HUES64 (cell line): ENCODE measurements around the gene SF3B3.

Experiments
- H3K27ac ChIP-seq: 2 replicates; pipeline ENCODE4 v1.7.0; 2013; ENCODE audit warnings: low read depth, low read length, inconsistent platforms
- H3K27me3 ChIP-seq: 2 replicates; pipeline ENCODE4 v1.6.1; 2013; ENCODE audit warnings: mild to moderate bottlenecking, low read length; ENCODE audit not compliant: insufficient read depth
- H3K36me3 ChIP-seq: 2 replicates; pipeline ENCODE4 v1.6.1; 2013; ENCODE audit warnings: mild to moderate bottlenecking, low read length; ENCODE audit not compliant: insufficient read depth
- H3K4me1 ChIP-seq: 2 replicates; pipeline ENCODE4 v1.6.1; 2013; ENCODE audit warnings: mild to moderate bottlenecking, low read length, moderate library complexity; ENCODE audit not compliant: insufficient read depth
- H3K4me3 ChIP-seq: 2 replicates; pipeline ENCODE4 v1.5.1; 2013; ENCODE audit warnings: mild to moderate bottlenecking, low read length, moderate library complexity
- H3K9ac ChIP-seq: 2 replicates; pipeline ENCODE4 v1.6.1; 2013; ENCODE audit warnings: mild to moderate bottlenecking, low read depth, low read length
- H3K9me3 ChIP-seq: 2 replicates; pipeline ENCODE4 v1.6.1; 2013; ENCODE audit warnings: low read depth, low read length; ENCODE audit not compliant: insufficient read depth
- WGBS: fragments of 150-250, 120-280 bp; methylation state at CpG from one replicate; pipeline ENCODE4 v1.1.7; 2013; ENCODE audit warnings: missing lambda C conversion rate; 5-methylcytosine and 5-hydroxymethylcytosine counted together

The SF3B3 gene

GRCh38 chr16:70593544-70593943 lies 69.9 kb downstream of the SF3B3 start:
- 73% methylated on average over 1 of the region's 1 CpG for WGBS
- H3K9ac ChIP-seq, result no peak overlapping the region
- no peaks in the 10 kb centered on the region for H3K27me3 ChIP-seq
- H3K4me1 ChIP-seq, result no peaks in the 10 kb centered on the region
- no peak overlapping the region for H3K4me3 ChIP-seq
- H3K9me3 ChIP-seq, result no peaks in the 10 kb centered on the region
- H3K27ac ChIP-seq, result no peak overlapping the region
- H3K36me3 ChIP-seq, result no peaks in the 10 kb centered on the region

DNA sequence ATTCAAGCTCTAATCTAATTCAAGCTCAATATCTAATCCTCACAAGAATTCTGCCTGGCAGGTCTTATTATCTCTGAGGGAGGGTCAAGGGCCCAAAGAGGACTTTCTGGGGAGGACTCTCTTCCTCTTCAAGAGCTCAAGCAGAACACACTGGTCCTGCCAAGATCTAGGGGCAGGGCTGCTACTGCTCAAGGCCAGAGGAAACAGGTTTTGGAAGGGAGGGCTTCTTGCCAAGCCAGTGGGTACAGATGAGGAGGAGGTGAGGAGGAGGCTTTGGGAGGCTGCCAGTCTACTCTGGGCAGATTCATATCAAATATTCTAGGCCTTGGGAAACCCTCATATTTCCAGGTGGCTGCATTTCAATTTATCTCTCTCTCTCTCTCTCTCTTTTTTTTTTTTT lies 71.0 kb downstream of the SF3B3 start:
- H3K9me3 ChIP-seq, result no peaks in the 10 kb centered on the region
- no peak overlapping the region for H3K9ac ChIP-seq
- no peak overlapping the region for H3K27ac ChIP-seq
- H3K36me3 ChIP-seq, result no peaks in the 10 kb centered on the region
- H3K4me1 ChIP-seq, result no peaks in the 10 kb centered on the region
- no peaks in the 10 kb centered on the region for H3K27me3 ChIP-seq
- H3K4me3 ChIP-seq, result no peak overlapping the region

DNA sequence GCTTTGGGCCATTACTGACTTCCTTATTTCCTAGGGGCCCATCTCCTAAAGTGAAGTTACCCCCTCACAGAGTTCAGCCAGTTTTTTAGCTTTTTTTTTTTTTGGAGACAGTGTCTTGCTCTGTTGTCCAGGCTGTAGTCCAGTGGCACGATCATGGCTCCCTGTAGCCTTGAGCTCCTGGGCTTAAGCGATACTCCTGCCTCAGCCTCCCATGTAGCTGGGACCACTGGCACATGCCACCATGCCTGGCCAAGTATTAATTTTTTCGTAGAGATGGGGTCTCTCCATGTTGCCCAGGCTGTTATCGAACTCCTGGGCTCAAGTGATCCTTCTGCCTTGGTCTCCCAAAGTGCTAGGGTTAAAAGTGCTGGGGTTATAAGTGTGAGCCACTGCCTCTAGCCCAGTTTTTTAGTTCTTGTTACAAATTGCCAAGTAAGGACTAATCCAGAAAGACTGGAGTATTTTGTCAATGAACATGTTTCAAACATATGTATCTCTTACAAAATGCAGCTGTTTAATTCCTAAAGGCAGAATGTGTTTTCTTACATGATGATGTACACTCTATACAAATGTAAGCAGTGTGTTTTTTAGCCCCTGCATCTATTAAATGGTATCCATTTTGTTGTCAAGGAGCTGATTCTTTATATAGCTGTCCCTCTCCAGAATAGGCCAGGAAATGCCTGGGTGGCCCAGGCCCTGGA lies 73.7 kb downstream of the SF3B3 start:
- no peaks in the 10 kb centered on the region for H3K27me3 ChIP-seq
- 93% methylated on average over 4 of the region's 4 CpGs for WGBS

DNA sequence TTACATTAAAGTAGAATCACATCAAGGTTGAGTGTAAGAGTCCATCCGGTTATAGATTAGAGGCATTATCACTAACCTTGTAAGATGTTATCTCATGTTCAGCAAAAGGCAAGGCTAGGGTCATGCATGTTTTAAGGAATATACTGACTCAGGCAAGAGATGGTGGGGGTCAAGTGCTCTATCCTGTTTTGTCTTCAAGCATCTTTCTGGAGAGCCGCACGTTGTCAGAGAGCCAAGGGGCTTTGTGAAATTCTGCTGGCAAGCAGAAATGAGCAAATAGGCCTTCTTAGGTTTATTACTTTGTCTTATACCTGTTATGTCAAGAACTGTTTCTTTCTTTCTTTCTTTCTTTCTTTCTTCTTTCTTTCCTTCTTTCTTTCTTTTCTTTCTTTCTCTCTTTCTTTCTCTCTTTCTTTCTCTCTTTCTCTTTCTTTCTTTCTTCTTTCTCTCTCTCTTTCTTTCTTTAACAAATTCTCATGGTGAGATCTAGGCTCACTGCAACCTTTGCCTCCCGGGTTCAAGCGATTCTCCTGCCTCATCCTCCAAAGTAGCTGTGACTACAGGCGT lies 75.4 kb downstream of the SF3B3 start:
- WGBS, result 90% methylated on average over 6 of the region's 6 CpGs
- no peaks in the 10 kb centered on the region for H3K27me3 ChIP-seq
- no peak overlapping the region for H3K4me3 ChIP-seq
- H3K9ac ChIP-seq, result no peak overlapping the region
- no peaks in the 10 kb centered on the region for H3K9me3 ChIP-seq
- H3K36me3 ChIP-seq, result no peaks in the 10 kb centered on the region
- no peak overlapping the region for H3K27ac ChIP-seq
- no peaks in the 10 kb centered on the region for H3K4me1 ChIP-seq

More for the DNA sequence above, 73.7 kb downstream of the SF3B3 start:
- Histone ChIP-seq H3K9ac (no peak overlapping the region), H3K36me3 (no peaks in the 10 kb centered on the region), H3K9me3 (no peaks in the 10 kb centered on the region), H3K4me1 (no peaks in the 10 kb centered on the region), H3K27ac (no peak overlapping the region), H3K4me3 (no peak overlapping the region)

- WGBS, result 87% methylated on average over 3 of the region's 3 CpGs
- H3K4me3 ChIP-seq, result no peak overlapping the region
- H3K27me3 ChIP-seq, result no peaks in the 10 kb centered on the region
- H3K4me1 ChIP-seq, result no peaks in the 10 kb centered on the region
- H3K9ac ChIP-seq, result no peak overlapping the region
- no peaks in the 10 kb centered on the region for H3K36me3 ChIP-seq
- H3K9me3 ChIP-seq, result no peaks in the 10 kb centered on the region
- H3K27ac ChIP-seq, result no peak overlapping the region
Observed at GRCh38 chr16:70600730-70601129, 77.1 kb downstream of the SF3B3 start.

- H3K4me3 ChIP-seq, result no peak overlapping the region
- H3K36me3 ChIP-seq, result no peaks in the 10 kb centered on the region
- H3K4me1 ChIP-seq, result no peaks in the 10 kb centered on the region
- WGBS, result 92% methylated on average over 8 of the region's 8 CpGs
- no peak overlapping the region for H3K9ac ChIP-seq
- H3K27ac ChIP-seq, result no peak overlapping the region
- no peaks in the 10 kb centered on the region for H3K27me3 ChIP-seq
- H3K9me3 ChIP-seq, result no peaks in the 10 kb centered on the region
Observed at GRCh38 chr16:70601576-70602575, 78.3 kb downstream of the SF3B3 start.

DNA sequence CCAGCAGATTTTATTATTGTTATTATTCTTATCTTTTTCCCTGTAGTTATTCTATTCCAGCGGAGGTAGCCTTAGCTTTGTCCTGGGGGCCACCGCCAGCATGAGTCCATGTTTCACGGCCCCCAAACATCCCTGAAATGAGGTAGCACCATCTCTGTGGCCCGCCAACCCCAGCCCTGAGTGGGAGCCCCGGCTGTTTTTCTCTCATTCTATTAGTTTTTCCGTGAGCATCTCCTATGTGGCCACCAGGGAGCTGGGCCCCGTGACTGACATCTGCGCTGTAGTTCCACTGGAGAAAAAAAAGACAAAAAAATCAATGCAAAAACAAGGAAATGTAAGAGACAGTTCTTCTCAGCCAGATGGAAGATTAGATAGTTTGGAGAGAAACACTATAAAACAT lies 79.2 kb downstream of the SF3B3 start:
- H3K27ac ChIP-seq, result no peak overlapping the region
- no peaks in the 10 kb centered on the region for H3K4me1 ChIP-seq
- 89% methylated on average over 8 of the region's 8 CpGs for WGBS
- H3K27me3 ChIP-seq, result no peaks in the 10 kb centered on the region
- H3K9ac ChIP-seq, result no peak overlapping the region
- H3K4me3 ChIP-seq, result no peak overlapping the region
- no peaks in the 10 kb centered on the region for H3K36me3 ChIP-seq
- H3K9me3 ChIP-seq, result no peaks in the 10 kb centered on the region

DNA sequence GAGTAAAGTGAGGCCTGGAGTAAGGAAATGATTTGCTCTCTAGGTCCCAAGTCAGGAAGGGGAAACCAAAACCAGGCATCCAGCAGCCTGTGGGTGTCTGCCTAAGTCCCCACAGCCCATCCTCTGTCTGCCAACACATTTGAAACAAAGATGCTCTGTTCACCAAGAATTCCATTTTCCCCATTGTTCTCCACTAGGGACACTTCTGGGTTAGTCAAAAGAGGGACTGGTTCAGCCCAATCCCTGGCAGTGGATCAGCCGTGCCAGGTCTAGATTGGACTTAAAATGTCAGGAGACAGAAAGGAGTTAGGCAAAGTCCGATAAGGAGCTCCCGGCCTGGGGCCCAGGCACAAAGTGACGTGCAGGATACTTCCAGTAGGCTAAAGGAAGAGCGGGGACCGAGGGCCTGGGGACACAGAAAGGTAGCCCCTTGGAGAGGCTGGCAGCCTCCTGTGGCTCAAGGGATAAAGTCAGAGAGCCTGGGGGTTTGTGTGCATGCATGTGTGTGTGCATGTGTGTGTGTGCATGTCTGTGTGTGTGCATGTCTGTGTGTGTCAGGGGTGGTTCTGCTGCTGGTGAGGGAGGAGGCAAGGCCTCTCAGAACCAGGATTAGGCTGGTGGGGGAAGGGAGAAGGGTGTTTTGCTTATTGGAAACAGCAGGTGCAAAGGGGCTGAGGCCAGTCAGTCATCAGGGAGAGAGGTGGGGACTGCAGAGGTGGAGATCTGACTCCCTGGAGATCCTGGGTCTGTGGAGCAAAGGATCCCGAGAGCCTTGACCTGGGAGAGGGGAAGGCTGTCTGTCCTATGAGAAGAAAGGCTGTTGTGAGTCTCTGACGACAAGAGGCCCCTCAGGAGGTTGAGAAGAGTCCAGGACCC lies 81.0 kb downstream of the SF3B3 start:
- 84% methylated on average over 7 of the region's 8 CpGs for WGBS
- H3K27me3 ChIP-seq, result no peaks in the 10 kb centered on the region

DNA sequence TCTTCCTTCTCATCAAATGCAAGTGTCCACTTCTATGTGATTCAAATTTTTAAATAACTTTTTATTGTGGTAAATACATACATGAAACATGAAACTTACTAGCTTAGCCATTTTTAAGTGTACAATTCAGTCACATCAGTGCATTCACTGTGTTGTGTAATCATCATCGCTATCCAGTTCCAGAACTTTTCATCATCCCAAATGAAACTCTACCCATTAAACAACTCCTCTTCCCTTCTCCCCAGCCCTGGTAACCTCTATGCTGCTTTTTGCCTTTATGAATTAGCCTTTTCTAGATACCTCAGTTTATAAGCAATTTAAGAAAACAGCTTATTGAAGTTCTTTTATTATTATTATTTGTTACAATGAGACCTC lies 81.7 kb downstream of the SF3B3 start:
- H3K27ac ChIP-seq, result no peak overlapping the region
- H3K27me3 ChIP-seq, result no peaks in the 10 kb centered on the region
- no peaks in the 10 kb centered on the region for H3K36me3 ChIP-seq
- H3K9ac ChIP-seq, result no peak overlapping the region
- no peak overlapping the region for H3K4me3 ChIP-seq
- no peaks in the 10 kb centered on the region for H3K9me3 ChIP-seq
- WGBS, result 93% methylated on average over 1 of the region's 1 CpG
- H3K4me1 ChIP-seq, result no peaks in the 10 kb centered on the region

More for the DNA sequence above, 81.0 kb downstream of the SF3B3 start:
- H3K9me3 ChIP-seq, result no peaks in the 10 kb centered on the region
- no peak overlapping the region for H3K9ac ChIP-seq
- H3K36me3 ChIP-seq, result no peaks in the 10 kb centered on the region
- H3K27ac ChIP-seq, result no peak overlapping the region
- H3K4me3 ChIP-seq, result no peak overlapping the region
- H3K4me1 ChIP-seq, result no peaks in the 10 kb centered on the region

DNA sequence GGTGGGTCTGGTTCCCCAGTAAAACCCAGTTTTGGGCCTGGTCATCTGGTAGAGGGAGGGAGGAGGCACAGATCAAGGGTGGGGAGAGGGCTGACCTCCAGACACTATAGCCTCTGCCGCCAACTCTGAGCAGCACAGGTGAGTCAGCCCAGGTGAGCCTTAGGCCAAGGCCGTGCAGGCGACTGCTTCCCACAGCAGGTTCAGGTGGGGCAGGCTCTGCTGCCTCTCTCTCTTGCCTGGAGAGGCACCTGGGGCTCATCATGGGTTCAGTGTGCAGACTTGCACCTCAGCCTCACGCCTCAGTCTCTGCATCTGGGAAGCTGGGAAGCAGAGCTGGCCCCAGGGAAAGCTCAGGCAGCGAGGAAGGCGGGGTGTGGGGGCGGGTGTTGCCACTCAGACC lies 84.9 kb downstream of the SF3B3 start:
- 90% methylated on average over 7 of the region's 7 CpGs for WGBS
- Histone ChIP-seq H3K27me3 (no peaks in the 10 kb centered on the region), H3K9ac (no peak overlapping the region), H3K9me3 (no peaks in the 10 kb centered on the region), H3K4me3 (no peak overlapping the region), H3K27ac (no peak overlapping the region), H3K4me1 (no peaks in the 10 kb centered on the region), H3K36me3 (peaks cover 5% of the 10 kb centered on the region)
